GM12874 (cell line): ENCODE data around the gene TMEM175.
A peak's percentile ranks its signal among the peaks of the same experiment; 100 is the strongest.

Experiments
- CTCF ChIP-seq: IDR thresholded peaks from 2 replicates; pipeline ENCODE4 v1.5.1; 2011; ENCODE audit warnings: low read depth, mild to moderate bottlenecking, control low read depth, low read length, moderate library complexity; ENCODE audit not compliant: insufficient read depth

The TMEM175 gene

GRCh38 chr4:921830-922331 lies 10.4 kb upstream of the TMEM175 start:
- no peak for TF ChIP-seq CTCF

GRCh38 chr4:924107-925096 lies 7.9 kb upstream of the TMEM175 start:
- no peak for TF ChIP-seq CTCF

GRCh38 chr4:925171-925570 lies 7.1 kb upstream of the TMEM175 start:
- TF ChIP-seq CTCF, result no peak

- TF ChIP-seq CTCF, result no peak
Observed at GRCh38 chr4:925771-926500, 6.3 kb upstream of the TMEM175 start.

- TF ChIP-seq CTCF, result peak; percentile 77
Observed at GRCh38 chr4:926538-926937, 5.7 kb upstream of the TMEM175 start.

GRCh38 chr4:929096-929765 lies 3.0 kb upstream of the TMEM175 start:
- no peak for TF ChIP-seq CTCF
